ENCODE measurements around the gene ELOVL5.
"Not testable (repeated sequence)": the region's sequence is repeated elsewhere in the genome, so short reads cannot be mapped to it uniquely, and the experiment has no call there.

Gene ELOVL5

DNA sequence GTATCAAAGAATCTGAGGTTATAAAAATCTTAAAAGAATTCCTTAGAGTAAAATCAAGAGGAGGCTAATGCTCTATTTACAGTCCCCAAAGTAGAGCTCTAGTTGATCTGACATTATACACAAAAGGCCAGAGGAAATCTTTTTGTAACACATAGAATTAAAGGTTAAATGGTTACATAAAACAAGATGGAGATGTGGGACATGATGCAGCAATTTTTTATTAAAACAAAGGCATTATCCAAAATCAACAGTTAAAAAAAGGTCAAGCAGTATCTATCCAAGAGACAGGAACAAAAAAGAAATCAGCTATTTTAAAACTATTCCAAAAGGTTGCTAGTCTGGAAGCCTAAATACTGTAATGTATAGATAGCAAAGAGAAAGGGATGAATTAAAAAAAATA lies 20.4 kb downstream of the ELOVL5 start:
- no peak for DNase-seq (ENCODE audit: low read depth)

DNA sequence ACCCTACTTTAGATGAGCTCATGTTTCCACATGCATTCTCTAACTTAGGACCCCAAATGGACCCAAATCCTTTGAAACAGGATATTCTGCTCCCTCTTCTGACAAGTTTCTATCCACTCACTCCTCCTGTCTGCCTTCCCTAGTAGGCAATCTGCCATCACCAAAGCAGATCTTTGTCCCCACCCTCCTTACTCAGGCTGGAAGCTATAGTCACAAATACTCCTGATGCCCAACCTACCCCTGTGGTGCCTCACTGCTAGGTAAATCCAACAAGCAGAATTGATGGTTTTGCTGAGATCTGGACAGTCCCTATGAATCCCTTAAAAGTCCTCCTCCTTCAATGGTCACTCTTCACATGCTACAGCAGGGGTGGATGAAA lies 21.7 kb downstream of the ELOVL5 start:
- no peak for DNase-seq (ENCODE audit: low read depth)

DNA sequence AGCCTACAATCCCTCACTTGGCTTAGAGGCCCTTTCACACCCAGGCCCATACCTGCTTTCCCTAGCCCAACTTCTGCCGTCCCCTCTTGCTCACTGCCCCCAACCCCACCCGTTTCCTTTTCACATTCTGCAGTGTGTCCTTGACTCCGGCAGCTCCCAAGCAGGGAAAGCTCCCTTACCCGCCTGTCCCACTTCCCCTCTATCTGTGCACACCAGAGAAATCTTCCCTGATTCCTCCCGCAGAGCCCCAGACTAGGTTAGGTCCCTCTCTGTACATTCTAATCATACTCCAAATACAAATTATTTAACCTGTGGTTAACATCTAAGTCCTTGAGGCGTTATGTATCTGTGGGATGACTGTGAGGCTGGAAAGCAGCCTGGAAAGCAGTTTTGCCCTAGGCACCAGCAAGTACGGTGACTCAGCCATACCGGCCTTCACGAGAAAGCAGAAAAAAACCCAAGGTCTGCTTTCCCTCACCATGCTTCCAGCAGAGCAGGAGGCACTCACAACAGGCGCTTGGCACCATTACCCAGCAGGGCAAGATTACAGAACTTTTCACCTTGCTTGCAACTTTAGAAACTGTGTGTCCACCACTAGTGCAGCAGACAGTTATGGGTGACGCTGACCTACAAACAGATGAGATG lies 22.3 kb downstream of the ELOVL5 start:
- no peak for DNase-seq (ENCODE audit: low read depth)

DNA sequence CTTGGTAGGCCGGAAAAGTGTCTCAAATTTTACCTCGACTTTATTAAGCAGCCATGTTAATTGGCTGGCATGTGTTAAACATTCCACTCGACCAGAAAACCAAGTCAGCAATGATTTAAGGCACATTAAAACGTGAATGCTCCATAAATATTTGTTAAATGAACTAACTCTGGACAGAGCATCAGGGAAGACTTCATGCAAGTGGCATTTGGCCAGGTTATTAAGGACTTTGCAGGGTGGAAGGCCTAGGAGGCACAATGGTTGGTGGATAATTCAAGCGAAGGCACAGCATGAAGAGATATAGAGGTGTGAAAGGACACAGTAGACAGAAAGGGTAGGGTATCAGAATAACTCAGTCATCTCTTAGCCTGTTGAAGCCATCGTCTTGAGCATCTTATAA lies 23.0 kb downstream of the ELOVL5 start:
- DNase-seq (ENCODE audit: low read depth) = no peak

DNA sequence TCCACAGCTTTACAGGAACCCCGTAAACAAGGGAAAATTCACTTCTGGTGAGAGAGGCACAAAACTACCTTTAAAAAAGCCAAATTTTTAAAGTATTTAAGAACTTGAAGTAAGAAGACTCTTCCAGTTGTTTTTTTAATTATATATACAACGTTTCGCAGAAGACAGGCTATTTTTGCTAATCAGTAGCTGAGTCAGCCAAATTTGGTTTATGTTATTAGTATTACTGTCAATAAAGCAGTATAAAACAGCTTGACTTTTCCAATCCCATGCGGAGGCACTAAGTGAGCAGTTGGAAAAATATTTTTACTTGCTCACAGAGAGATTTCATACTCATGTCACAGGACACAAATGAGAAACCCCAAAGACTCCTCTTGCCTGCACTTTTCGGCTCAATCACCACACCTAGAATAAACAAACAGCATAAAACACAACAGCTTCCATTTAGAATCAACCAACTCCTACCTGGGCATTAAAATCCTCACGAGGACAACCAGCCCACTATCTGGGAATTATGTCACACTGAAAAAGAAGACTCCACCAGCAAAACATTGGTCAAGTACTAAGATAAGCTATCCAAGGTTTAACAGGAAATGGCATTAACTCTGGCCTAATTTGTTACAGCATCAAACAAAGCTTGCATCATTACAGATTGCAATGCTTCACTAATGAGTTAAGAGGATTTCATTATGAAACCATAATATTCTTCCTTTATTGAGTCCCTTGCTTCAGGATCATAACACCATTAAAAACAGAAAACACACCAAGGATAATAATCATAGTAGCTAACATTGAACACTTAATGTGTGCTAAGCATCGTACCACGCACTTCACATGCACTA lies 26.3 kb downstream of the ELOVL5 start:
- no peak for DNase-seq (ENCODE audit: low read depth)

DNA sequence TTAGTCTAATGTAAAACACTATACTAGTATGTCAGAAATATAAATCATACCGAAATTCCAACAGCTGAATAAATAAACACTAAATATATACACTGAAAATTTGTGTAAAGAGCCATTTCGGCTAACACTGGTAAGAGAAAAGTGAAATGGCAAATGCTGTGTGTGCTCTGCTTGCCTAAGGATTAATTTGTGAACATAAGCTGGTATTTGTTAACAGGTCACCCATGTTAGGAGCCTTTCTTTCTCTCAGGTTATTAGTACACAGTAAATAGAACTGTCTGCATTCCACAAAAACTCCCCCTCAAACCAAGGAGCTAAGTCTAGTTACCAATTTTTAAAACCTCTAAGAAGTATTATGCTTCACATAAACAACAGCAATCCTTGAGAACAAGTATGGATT lies 27.0 kb downstream of the ELOVL5 start:
- no peak for DNase-seq (ENCODE audit: low read depth)

DNA sequence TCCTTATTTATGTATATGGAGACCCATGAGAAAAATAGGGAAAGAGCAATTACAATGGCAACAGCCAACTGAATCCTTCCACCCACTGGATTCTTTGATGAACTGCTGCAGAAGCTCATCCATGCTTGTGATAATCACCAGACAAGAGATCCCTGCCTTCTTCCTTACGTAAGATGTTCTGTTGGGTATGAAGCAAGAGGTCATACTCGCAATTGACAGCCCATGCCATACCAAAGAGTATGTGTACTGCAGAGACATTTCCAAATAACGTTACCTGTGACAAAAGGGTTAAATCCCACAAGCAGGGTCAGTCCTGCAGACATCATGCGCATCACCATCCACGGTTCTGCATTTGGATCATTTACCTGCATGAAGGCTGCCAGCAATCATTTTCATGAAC lies 27.8 kb downstream of the ELOVL5 start:
- DNase-seq (ENCODE audit: low read depth) = no peak

DNA sequence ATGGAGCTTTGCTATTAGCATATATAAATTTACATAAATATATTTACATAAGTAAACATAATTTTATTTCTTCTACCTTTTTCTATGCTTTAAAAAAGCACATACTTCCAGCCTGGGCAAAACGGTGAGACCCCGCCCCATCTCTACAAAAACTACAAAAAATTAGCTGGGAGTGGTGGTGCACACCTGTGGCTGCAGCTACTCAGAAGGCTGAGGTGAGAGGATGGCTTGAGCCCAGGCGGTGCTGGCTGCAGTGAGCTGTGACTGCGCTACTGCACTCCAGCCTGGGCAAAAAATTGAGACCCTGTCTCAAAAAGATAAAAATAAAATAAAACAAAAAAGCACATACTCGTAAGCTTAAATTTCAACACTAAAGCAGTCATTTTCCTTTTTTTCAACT lies 30.3 kb downstream of the ELOVL5 start:
- DNase-seq (ENCODE audit: low read depth) = no peak

DNA sequence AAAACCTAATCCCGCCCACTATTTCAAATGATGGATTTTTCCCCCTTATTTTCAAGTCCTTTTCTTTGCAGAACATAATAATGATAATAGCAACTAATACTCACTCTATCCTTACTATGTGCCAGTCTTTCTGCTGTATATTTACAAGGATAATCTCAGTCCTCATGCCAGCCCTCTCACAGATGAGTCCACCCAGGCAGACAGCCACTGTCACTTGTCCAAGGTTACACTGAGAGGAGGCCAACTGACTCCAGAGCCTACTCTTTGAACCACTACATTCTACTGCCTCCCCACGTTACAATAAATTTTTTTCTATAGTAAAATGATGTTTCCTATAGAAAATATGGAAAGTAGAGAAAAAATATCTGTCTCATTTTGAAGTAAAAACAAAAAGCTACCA lies 30.9 kb downstream of the ELOVL5 start:
- no peak for DNase-seq (ENCODE audit: low read depth)

DNA sequence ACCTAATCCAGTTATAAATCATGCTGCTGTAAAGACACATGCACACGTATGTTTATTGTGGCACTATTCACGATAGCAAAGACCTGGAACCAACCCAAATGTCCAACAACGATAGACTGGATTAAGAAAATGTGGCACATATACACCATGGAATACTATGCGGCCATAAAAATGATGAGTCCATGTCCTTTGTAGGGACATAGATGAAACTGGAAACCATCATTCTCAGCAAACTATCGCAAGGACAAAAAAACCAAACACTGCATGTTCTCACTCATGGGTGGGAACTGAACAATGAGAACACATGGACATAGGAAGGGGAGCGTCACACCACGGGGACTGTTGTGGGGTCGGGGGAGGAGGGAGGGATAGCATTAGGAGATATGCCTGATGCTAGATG lies 31.5 kb downstream of the ELOVL5 start:
- not testable (repeated sequence) for DNase-seq (ENCODE audit: low read depth)

DNA sequence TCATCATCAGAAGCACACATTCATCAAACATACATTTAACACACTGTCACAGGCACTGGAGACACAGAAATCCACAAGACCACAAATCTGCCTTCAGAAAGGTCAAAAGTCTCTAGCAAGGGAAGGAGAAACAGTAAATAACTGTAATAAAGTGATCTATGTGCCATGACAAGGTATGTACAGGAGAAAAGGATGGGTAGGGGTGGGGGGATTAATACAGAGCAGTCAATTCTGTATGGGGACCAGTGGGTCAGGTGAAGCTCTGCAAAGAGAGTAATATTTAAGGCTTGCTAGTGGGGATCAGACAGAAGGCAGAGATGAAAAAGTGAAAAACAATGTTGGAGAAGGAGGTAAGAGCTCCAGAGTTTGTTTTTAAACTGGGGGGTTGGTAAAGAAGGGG lies 32.6 kb downstream of the ELOVL5 start:
- no peak for DNase-seq (ENCODE audit: low read depth)

DNA sequence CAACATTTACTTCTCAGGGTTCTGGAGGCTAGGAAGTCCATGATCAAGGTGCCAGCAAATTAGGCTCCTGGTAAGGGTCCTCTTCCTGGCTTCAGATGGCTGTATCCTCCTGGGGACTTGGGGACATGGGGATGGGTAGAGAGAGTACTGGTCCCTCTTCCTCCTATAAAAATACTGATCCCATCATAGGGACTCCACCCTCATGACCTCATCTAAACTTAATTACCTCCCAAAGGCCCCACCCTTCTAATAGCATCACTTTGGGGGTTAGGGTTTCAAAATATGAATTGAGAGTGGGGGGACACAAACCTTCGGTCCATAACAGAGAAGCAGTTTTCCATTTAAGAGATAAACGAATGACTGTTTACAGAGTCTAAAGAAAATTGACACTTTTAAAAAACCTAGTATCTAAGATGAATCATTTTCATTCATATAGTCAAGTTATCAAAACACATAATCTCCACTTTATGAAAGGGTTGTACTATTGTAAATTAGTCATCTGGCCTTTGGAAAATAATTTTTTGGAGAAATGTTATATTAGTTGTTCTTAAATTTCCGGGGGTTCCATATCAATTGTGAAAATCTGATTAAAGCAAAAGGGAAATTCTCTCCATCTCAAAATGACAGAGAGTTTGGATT lies 33.5 kb downstream of the ELOVL5 start:
- no peak for DNase-seq (ENCODE audit: low read depth)

DNA sequence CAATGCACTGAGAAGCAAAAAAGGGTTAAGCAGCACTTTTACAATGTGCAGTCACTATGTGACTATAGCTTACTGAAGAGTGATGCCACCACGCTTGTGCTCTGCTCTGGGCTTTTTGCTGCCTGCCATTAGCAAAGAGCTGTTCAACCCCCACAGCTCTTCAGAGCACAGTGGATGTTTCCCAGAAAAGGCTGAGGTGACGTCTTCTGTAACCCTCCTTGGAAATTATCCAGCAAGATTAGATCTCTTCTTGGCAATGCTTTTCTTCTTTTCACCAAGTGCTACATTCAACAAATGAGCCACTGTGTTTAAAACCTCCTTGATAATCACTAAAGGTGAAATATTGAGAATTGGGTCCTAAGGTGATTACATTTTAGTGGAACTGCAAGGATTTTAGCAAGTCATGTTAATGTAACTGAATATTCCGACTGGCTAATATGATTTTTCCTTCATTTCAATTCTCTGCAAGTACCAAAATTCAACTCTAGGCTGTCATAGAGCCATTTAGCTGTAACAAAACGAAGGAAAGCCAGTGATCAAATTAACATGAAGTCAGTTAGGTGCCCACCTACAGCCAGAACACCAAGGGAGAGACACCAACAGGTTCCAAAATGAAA lies 34.9 kb downstream of the ELOVL5 start:
- DNase-seq (ENCODE audit: low read depth) = no peak

DNA sequence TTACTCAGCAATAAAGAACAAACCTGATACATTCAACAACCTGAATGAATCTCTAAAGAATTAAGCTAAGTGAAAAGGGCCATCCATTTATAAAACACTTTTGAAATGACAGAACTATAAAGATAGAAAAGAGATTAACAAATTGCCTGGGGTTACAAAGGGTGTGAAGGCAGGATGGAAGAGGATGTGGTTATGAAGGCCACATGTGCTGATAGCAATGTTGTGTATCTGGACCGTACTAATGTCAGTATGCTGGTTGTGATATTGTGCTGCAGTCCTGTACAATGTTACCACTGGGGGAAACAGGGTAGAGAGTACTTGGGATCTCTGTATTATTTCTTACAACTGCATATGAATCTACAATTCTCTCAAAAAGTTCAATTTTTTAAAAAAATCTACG lies 36.4 kb downstream of the ELOVL5 start:
- DNase-seq (ENCODE audit: low read depth) = no peak

DNA sequence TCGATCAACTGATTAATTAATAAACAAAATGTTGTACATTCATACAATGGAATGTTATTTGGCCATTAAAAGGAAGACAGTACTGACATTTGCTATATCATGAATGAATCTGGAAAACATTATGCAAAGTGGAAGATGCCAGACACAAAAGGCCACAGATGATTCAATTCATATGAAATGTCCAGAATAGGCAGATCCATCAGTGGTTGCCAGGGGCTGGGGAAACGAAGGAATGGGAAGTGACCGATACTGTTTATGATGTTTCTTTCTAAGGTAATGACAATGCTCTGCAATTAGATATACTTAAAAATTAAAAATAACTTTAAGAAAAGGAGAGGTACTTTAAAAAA lies 37.2 kb downstream of the ELOVL5 start:
- no peak for DNase-seq (ENCODE audit: low read depth)

DNA sequence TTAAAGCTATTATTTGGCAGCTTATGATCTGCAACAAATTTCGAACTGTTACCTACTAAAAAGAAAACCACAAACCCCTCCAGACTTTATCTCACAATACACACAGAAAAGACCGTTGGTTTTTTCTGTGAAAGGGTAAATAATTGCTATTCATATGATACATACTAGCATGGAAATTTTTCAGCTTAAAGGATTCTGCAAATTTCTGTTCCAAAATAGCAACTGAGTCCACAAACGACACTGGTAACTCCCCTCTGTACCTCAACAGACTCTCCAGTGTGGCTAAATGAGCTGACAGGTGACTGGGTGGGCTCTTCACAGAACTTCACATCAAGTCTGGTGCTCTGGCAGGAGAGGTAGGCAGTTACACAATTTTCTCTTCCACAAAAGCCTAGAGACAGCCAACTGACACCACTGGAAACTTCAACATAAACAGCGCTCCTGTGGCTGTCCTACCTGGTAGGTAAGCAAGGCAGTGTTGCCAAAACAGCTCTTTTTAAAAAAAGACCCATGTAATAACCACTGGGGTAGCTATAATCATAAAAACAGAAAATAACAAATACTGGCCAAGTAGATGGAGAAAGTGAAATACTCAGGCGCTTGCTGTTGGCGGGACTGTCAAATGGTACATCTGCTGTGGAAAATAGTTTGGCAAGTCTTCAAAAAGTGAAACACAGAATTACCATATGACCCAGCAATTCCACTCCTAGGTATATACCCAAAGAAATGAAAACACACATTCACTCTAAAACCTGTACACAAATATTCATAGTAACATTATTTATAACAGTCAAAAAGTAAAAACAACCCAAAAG lies 37.8 kb downstream of the ELOVL5 start:
- DNase-seq (ENCODE audit: low read depth) = no peak

DNA sequence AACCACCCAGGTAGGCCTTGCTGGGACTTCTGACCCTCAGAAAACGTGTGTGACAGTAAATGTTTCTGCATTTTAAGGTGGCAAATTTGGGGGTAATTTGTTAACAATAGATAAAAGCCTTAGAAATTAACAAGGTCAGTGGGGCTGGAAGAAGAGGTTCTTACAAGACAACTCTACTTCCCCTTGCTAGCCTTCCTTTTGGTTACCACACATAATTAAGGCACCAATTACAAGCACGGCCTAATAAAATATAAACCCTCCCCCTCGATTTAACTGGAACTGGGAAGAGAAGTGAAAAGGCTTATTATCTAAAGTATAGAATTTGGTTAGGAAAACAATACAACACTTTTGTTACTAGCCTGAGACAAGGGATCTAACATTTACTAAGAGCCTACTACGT lies 38.8 kb downstream of the ELOVL5 start:
- no peak for DNase-seq (ENCODE audit: low read depth)

DNA sequence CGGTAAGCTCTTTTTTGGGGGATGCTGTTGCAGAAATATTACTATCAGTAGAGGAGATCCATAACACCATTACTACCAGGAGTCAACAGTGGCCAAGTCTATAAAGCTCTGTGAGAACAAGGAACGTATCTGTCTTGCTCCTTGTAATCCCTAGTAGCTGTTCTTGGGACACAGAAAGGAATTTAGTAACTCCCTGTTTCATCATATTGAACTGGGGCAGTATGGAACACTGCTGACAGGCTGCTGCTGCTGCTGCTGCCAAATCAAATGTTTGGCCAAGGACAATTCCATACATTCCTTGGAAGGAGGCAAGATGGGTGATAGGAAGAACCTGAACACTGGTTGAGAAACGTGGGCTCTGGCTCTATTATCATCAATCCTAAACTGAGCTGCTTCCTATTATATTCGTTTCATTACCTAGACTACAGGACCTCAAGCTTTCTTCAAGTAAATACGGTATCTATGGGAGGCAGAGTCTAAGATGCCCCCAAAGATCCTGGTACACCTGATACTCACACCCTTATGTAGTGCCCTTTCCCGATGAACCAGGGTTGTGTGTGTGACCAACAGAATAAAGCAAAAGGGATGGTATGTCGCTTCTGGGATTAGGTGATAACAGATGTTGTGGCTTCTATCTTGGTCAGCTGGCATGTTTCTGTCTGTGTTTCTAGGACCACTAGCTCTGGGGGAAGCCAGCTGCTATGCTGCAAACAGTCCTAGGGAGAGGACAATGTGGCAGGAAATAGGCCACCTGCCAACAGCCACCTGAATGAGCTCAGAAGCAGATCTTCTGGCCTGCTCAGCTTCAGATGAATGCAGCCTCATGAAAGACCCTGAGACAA lies 39.5 kb downstream of the ELOVL5 start:
- no peak for DNase-seq (ENCODE audit: low read depth)

DNA sequence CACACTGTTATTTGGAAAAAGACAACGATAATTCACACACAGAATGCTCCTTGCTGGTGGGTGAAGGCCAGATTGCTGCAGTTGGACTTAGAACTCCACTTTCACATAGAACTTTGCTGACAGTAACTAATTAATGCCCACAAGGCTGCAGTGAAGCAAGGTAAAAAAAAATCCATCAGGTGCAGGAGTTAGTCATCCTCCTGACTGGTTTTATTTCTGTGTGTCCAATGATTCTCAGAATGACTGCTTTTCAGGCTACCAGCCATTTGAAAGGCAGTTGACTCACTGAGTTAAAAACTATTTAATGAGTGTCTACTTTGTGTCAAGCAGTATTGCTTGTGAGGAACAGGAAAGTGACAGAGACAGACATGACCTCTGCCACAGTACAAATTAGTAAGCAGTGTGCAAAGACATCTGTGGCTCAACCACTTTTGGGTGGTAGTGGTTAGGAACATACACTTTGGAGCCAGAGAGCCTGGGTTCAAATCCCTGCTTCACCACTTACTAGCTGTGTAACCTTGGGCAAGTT lies 41.9 kb downstream of the ELOVL5 start:
- DNase-seq (ENCODE audit: low read depth) = no peak

DNA sequence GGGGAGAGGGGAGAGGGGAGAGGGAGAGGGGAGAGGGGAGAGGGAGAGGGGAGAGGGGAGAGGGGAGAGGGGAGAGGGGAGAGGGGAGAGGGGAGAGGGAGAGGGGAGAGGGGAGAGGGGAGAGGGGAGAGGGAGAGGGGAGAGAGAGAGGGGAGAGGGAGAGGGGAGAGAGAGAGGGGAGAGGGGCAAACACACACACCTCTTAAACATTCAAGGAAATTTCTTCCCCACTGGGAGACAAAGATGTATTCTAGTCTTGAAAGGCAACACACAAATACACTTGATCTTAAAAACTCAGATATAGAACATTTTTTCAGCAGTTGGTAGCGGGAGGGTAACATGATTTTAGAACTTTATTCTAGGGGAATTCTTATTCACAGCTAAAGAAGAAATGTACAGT lies 42.5 kb downstream of the ELOVL5 start:
- not testable (repeated sequence) for DNase-seq (ENCODE audit: low read depth)

DNA sequence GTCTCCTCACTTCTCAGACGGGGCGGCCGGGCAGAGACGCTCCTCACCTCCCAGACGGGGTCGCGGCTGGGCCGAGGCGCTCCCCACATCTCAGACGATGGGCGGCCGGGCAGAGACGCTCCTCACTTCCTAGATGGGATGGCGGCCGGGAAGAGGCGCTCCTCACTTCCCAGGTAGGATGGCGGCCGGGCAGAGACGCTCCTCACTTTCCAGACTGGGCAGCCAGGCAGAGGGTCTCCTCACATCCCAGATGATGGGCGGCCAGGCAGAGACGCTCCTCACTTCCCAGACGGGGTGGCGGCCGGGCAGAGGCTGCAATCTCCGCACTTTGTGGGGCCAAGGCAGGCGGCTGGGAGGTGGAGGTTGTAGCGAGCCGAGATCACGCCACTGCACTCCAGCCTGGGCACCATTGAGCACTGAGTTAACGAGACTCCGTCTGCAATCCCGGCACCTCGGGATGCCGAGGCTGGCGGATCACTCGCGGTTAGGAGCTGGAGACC lies 43.2 kb downstream of the ELOVL5 start:
- not testable (repeated sequence) for DNase-seq (ENCODE audit: low read depth)
